GM12801 (cell line): ENCODE measurements around the gene DEAF1.

Experiments
- TF ChIP-seq, protein P1 (sequence below): IDR thresholded peaks from one replicate; pipeline ENCODE4 v1.5.1; 2011; ENCODE audit warnings: control low read depth; ENCODE audit not compliant: insufficient read length; ENCODE audit errors: extremely low read depth

Gene DEAF1

DNA sequence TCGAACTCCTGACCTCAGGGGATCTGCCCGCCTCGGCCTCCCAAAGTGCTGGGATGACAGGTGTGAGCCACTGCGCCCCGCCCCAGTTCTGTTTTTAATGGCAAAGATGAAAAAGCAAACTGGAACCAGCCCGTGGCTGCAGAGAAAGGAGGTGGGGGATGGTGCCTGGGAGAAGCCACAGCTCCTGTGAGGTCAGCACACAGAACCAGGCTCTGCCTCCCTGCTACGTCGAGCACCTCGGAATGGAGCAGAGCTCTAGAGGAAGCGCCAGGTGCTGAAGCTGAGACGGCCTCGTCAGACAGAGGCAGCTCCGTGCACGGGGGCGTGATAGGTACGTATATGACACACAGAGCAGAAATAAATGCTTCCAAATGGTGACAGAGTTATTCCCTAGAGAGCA is 49.5 kb downstream of the DEAF1 start:
- TF ChIP-seq, protein P1, sequence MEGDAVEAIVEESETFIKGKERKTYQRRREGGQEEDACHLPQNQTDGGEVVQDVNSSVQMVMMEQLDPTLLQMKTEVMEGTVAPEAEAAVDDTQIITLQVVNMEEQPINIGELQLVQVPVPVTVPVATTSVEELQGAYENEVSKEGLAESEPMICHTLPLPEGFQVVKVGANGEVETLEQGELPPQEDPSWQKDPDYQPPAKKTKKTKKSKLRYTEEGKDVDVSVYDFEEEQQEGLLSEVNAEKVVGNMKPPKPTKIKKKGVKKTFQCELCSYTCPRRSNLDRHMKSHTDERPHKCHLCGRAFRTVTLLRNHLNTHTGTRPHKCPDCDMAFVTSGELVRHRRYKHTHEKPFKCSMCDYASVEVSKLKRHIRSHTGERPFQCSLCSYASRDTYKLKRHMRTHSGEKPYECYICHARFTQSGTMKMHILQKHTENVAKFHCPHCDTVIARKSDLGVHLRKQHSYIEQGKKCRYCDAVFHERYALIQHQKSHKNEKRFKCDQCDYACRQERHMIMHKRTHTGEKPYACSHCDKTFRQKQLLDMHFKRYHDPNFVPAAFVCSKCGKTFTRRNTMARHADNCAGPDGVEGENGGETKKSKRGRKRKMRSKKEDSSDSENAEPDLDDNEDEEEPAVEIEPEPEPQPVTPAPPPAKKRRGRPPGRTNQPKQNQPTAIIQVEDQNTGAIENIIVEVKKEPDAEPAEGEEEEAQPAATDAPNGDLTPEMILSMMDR, result no peak

DNA sequence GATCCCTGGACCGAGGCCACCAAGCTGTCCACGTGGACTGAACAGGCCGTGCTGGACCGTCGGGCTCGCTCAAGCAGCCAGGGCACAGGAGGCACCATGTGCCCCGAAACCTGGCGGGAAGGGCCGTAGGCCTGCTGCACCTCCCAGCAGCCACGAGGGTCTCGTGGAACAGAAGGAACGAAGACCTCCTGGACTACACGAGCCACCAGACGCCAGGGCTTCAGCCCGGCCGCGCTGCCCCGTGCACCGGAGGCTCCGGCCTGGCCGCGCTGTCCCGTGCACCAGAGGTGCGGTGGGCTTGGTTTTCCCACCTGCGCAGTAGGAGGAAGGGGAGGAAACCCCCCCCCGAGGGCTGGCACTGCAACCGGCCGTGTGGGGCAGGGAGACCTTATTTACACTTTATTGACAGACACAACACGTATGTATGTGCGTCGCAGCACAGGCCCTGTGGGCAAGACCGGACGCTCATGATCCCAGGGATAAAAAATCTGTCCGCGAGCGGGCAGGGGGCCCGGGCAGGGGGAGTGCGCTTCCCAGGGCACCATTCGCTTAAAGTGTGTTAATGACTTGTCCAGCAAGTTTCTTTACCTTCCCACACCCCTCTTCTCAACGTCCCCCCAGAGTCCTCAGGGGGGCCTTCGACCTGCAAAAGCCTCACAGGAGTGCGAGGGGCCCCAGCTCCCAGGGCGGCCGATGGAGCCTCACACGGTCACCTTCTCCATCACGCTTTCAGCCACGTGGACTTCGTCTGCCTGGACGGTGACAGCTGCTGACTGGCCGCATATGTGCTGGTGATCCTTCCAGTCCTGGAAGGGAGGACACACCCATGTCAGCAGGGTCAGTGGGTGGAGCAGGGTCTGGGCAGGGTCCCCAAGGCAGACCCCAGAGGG is 50.9 kb downstream of the DEAF1 start:
- TF ChIP-seq, protein P1, result no peak

DNA sequence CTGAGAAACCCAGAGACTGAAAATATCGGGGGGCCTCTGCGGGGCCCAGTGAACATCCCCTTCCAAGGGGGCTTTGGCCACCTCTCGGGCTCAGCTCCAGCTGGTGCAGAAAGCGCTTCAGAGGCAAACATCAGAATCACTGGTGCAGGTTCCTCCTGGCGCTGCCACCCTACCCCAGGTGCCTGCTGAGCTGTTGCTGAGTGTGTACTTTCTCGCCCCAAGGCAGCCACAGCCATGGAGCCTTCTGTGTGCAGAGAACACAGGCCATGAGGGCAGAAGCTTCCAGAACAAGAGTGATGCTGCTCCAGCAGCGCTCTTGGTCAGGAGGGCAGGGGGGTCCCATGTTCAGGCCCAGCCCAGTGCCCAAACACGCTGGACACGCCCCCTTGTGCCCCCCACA is 51.7 kb downstream of the DEAF1 start:
- TF ChIP-seq, protein P1, result no peak

DNA sequence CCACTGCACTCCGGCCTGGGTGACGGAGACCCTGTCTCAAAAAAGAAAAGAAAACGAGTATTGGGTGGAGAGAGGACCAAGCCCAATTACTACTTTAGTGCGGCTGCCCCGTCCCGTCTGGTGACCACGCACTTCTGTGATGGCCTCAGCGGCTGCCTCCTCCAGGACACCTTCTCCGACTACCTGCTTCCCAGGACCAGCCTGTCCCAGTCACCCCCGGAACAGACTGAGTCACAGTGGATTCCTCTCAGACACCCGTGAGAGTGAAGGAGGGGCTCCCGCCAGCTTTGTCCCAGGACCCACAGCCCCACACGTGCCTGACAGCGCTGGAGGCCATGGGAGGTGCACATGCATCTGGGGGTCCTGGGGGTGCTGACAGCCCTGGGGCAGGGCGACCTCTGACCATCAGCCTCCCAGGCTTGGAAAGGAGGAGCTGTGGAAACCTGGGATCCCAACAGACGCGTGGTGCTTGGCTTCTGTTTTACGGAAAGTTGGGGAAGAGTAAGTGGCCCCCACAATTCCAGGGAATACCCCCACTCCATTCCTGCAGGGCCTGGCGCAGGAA is 53.1 kb downstream of the DEAF1 start:
- TF ChIP-seq, protein P1, result no peak

DNA sequence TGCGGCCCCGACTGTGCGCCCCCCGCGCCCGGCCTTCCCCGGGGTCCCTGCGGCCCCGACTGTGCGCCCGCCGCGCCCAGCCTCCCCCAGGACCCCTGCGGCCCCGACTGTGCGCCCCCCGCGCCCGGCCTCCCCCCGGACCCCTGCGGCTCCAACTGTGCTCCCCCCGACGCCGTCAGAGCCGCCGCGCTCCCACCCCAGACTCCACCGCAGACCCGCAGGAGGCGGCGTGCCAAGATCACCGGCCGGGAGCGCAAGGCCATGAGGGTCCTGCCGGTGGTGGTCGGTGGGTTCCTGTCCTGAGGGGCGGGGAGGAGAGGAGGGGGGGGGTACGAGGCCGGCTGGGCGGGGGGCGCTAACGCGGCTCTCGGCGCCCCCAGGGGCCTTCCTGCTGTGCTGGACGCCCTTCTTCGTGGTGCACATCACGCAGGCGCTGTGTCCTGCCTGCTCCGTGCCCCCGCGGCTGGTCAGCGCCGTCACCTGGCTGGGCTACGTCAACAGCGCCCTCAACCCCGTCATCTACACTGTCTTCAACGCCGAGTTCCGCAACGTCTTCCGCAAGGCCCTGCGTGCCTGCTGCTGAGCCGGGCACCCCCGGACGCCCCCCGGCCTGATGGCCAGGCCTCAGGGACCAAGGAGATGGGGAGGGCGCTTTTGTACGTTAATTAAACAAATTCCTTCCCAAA is 54.9 kb downstream of the DEAF1 start:
- TF ChIP-seq, protein P1, result no peak

DNA sequence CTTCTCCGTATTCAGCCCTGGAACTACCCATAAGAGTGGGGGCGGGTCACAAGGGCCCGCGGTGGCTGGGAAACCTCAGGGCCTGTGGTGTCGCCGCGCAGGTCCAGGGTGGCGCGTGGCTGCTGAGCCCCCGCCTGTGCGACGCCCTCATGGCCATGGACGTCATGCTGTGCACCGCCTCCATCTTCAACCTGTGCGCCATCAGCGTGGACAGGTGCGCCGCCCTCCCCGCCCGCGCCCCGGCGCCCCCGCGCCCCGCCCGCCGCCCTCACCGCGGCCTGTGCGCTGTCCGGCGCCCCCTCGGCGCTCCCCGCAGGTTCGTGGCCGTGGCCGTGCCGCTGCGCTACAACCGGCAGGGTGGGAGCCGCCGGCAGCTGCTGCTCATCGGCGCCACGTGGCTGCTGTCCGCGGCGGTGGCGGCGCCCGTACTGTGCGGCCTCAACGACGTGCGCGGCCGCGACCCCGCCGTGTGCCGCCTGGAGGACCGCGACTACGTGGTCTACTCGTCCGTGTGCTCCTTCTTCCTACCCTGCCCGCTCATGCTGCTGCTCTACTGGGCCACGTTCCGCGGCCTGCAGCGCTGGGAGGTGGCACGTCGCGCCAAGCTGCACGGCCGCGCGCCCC is 55.6 kb downstream of the DEAF1 start:
- TF ChIP-seq, protein P1, result no peak
